GM12801 (cell line): Measurements from ENCODE around the gene POLR2H.

ENCODE experiments used
- CTCF ChIP-seq: IDR thresholded peaks from one replicate; pipeline ENCODE4 v1.5.1; 2011; ENCODE audit warnings: control low read depth; ENCODE audit not compliant: insufficient read length; ENCODE audit errors: extremely low read depth

POLR2H gene

GRCh38 chr3:184409946-184410500, 48.5 kb downstream of the POLR2H start:
- TF ChIP-seq CTCF = no peak

- TF ChIP-seq CTCF = no peak
These were observed 53.1 kb downstream of the POLR2H start for GRCh38 chr3:184414418-184415202.

GRCh38 chr3:184415203-184415490, 53.6 kb downstream of the POLR2H start:
- TF ChIP-seq CTCF = no peak

- peak; percentile 17 for TF ChIP-seq CTCF
These were observed 56.3 kb downstream of the POLR2H start for GRCh38 chr3:184417619-184418327.
